K562 (cell line): ENCODE results near the gene SLC22A3. TPM values are rescaled to one million over a fixed set of nuclear protein-coding genes. Genes with fewer than 3 reads are reported as not detected.

Experiments
- ATAC-seq: fragments of 200-7000 bp; cut with Tn5 transposase; 3 replicates; pipeline ENCODE4 v1.9.1; 2020; ENCODE audit warnings: moderate library complexity
- BruUV-seq: library from RNA; stranded (reverse); fragments of 400-500 nt; replicated peaks from 2 replicates; lab custom pipeline; 2021; lab: Mats Ljungman, UMichigan
- CTCF ChIA-PET: fragments of 300-600 bp; formaldehyde crosslinking; extraction: SDS; loops from one replicate; lab custom pipeline; 2021; ENCODE audit warnings: low intra/inter-chr PET ratio; lab: Yijun Ruan, JAX
- POLR2A ChIA-PET: fragments of 300-600, 350-650 bp; sonication (Branson Sonifier 250); formaldehyde crosslinking; extraction: SDS; loops from one replicate; lab custom pipeline; 2021; ENCODE audit warnings: antibody characterized with exemption, inconsistent platforms; lab: Yijun Ruan, JAX
- DNase-seq, 4 experiments: peaks; one replicate each; pipeline versions ENCODE4 v3.0.0 to v3.0.0-alpha.2; 2011 to 2018; ENCODE audit warnings: low spot score in 3 of 4, mixed read lengths in 3 of 4; ENCODE audit errors: extremely low read depth in 1 of 4
- FAIRE-seq: peaks from 2 replicates; lab custom pipeline; 2011; peaks lifted over from hg19 to GRCh38; lab: Jason Lieb, UNC
- H2AFZ ChIP-seq: 2 replicates; pipeline ENCODE4 v1.6.0; 2011; ENCODE audit warnings: low read depth, low read length, control low read depth, inconsistent platforms
- H3K27ac ChIP-seq: fragments of 200-600 bp; 3 replicates; pipeline ENCODE4 v1.8.0; 2011; ENCODE audit warnings: low read depth, mild to moderate bottlenecking, control low read depth, inconsistent platforms, low read length, moderate library complexity, mixed read lengths; ENCODE audit errors: extremely low read depth
- H3K27me3 ChIP-seq, 2 experiments: fragments of 300-600 bp in 1 of 2; 2 replicates in 1 of 2; 3 replicates in 1 of 2; pipeline versions ENCODE4 v1.6.0 to v1.8.0; 2011; ENCODE audit warnings: inconsistent platforms in 2 of 2, low read length in 2 of 2, mild to moderate bottlenecking in 1 of 2, mixed read lengths in 1 of 2, moderate library complexity in 1 of 2; ENCODE audit not compliant: control insufficient read depth in 2 of 2, insufficient read depth in 2 of 2
- H3K36me3 ChIP-seq: fragments of 300-600 bp; 3 replicates; pipeline ENCODE4 v1.8.0; 2011; ENCODE audit warnings: mild to moderate bottlenecking, low read length, inconsistent platforms; ENCODE audit not compliant: control insufficient read depth, insufficient read depth
- H3K4me1 ChIP-seq, 2 experiments: fragments of 200-600 bp in 1 of 2; replicated peaks in 1 of 2; 2 replicates in 1 of 2; 3 replicates in 1 of 2; pipeline versions ENCODE4 v1.5.1 to v1.8.0; 2011; ENCODE audit warnings: inconsistent platforms in 2 of 2, low read length in 2 of 2, mild to moderate bottlenecking in 1 of 2, mixed read lengths in 1 of 2, moderate library complexity in 1 of 2; ENCODE audit not compliant: control insufficient read depth in 2 of 2, insufficient read depth in 2 of 2
- H3K4me2 ChIP-seq: 2 replicates; pipeline ENCODE4 v1.6.1; 2011; ENCODE audit warnings: low read length, control low read depth, inconsistent platforms, mixed read lengths; ENCODE audit not compliant: insufficient read depth
- H3K4me3 ChIP-seq: fragments of 200-600 bp; sonication (generic), shearing (Covaris generic); 2 replicates; pipeline ENCODE4 v1.5.1; 2016; ENCODE audit warnings: control low read depth, inconsistent platforms
- H3K79me2 ChIP-seq: fragments of 200-600 bp; 3 replicates; pipeline ENCODE4 v1.8.0; 2011; ENCODE audit warnings: low read length, inconsistent platforms; ENCODE audit not compliant: control insufficient read depth, insufficient read depth
- H3K9ac ChIP-seq, 2 experiments: 2 replicates each; pipeline versions ENCODE4 v1.6.0 to v1.6.1; 2011; ENCODE audit warnings: low read depth in 2 of 2, low read length in 2 of 2, control low read depth in 1 of 2, inconsistent platforms in 1 of 2, mild to moderate bottlenecking in 1 of 2, mixed read lengths in 1 of 2; ENCODE audit not compliant: insufficient read depth in 1 of 2
- H3K9me1 ChIP-seq: one replicate; pipeline ENCODE4 v1.6.0; 2011; ENCODE audit warnings: inconsistent platforms, mild to moderate bottlenecking, low read length, moderate library complexity; ENCODE audit not compliant: control insufficient read depth, insufficient read depth
- H3K9me3 ChIP-seq: replicated peaks from 2 replicates; pipeline ENCODE4 v1.5.1; 2011; ENCODE audit warnings: low read depth, low read length, inconsistent platforms; ENCODE audit not compliant: control insufficient read depth, insufficient read depth
- H4K20me1 ChIP-seq: replicated peaks from 2 replicates; pipeline ENCODE4 v1.6.1; 2011; ENCODE audit warnings: low read length, inconsistent platforms, mixed read lengths; ENCODE audit not compliant: control insufficient read depth, insufficient read depth
- CBX3 ChIP-seq, 2 experiments: IDR thresholded peaks; 1 replicate in 1 of 2; 2 replicates in 1 of 2; pipeline ENCODE4 v1.6.1; 2012; ENCODE audit warnings: inconsistent platforms in 2 of 2, low read length in 2 of 2, borderline replicate concordance in 1 of 2, control low read depth in 1 of 2
- CXXC5 ChIP-seq: fragments of 250-450 bp; sonication (Bioruptor Pico); IDR thresholded peaks from 2 replicates; pipeline ENCODE4 v1.8.0; 2022; ENCODE audit warnings: inconsistent platforms, mild to moderate bottlenecking, moderate library complexity
- EZH2 ChIP-seq: IDR thresholded peaks from 2 replicates; pipeline ENCODE4 v1.6.1; 2012; ENCODE audit warnings: low read depth, mild to moderate bottlenecking, inconsistent platforms, low read length, borderline replicate concordance
- HMG20A ChIP-seq: fragments of 450-650 bp; formaldehyde crosslinking; conservative IDR thresholded peaks from 2 replicates; pipeline ENCODE4 v1.4.0; 2020; ENCODE audit warnings: mild to moderate bottlenecking, mixed read lengths
- HNRNPL ChIP-seq: fragments of 200-400 bp; formaldehyde crosslinking; IDR thresholded peaks from 2 replicates; pipeline ENCODE4 v1.6.1; 2017; ENCODE audit warnings: low read depth, mild to moderate bottlenecking, low read length
- LARP7 ChIP-seq: fragments of 450-650 bp; IDR thresholded peaks from 2 replicates; pipeline ENCODE4 v1.6.1; 2016
- MECOM ChIP-seq: fragments of 250-450 bp; sonication (Bioruptor Pico); IDR thresholded peaks from 2 replicates; pipeline ENCODE4 v1.8.0; 2022; ENCODE audit warnings: inconsistent platforms
- NRF1 ChIP-seq, 2 experiments: fragments of 450-650 bp; IDR thresholded peaks in 1 of 2; conservative IDR thresholded peaks in 1 of 2; 2 replicates each; pipeline ENCODE4 v1.6.1; 2014; ENCODE audit warnings: mild to moderate bottlenecking in 2 of 2
- POLR2G ChIP-seq: fragments of 200-400 bp; formaldehyde crosslinking; IDR thresholded peaks from 2 replicates; pipeline ENCODE4 v1.6.1; 2017; ENCODE audit warnings: low read depth, mild to moderate bottlenecking, antibody characterized with exemption, low read length, moderate library complexity
- PYGO2 ChIP-seq: fragments of 450-650 bp; IDR thresholded peaks from 2 replicates; pipeline ENCODE4 v1.6.1; 2016; ENCODE audit warnings: mild to moderate bottlenecking, missing genetic modification characterization, moderate library complexity, missing compliant biosample characterization
- TBP ChIP-seq: optimal IDR thresholded peaks from 2 replicates; pipeline ENCODE3; 2011; ENCODE audit warnings: low read depth, low read length, improper control_type of control experiment
- ZFP36 ChIP-seq: fragments of 150-350 bp; IDR thresholded peaks from 2 replicates; pipeline ENCODE4 v1.6.1; 2018; ENCODE audit warnings: low read length, low read depth; ENCODE audit not compliant: partially characterized antibody
- ZNF785 ChIP-seq: fragments of 250-450 bp; sonication (Bioruptor Pico); IDR thresholded peaks from 2 replicates; pipeline ENCODE4 v1.4.0; 2020; ENCODE audit warnings: mild to moderate bottlenecking
- WGBS: fragments of 100-300 bp; shearing (Covaris generic); methylation state at CpG from one replicate; pipeline ENCODE4 v1.1.6; 2016; ENCODE audit warnings: low coverage, mixed read lengths; ENCODE audit not compliant: insufficient coverage; ENCODE audit errors: missing lambda C conversion rate; 5-methylcytosine and 5-hydroxymethylcytosine counted together
- in situ Hi-C: fragments of 300-500 bp; cut with MboI; formaldehyde crosslinking; loops from 4 replicates; pipeline ENCODE4 v1.15.0; 2018; ENCODE audit warnings: inconsistent platforms, mixed read lengths
- intact Hi-C: fragments of 100-400 bp; cut with micrococcal nuclease; formaldehyde crosslinking; loops from 2 replicates; pipeline ENCODE4 v1.14.2; 2022
- polyA plus RNA-seq, 8 experiments: library from polyadenylated mRNA; depleted of rRNA in 4 of 8; stranded (reverse) in 5 of 8; unstranded in 3 of 8; fragments of >200 nt; fragmentation: Nextera tagmentation in 2 of 8; fragmentation: Illumina TruSeq in 1 of 8; extraction: Ambion mirVana in 2 of 8; extraction: Trizol in 1 of 8; gene quantifications; 2 replicates each; pipeline versions ENCODE4 v1.2.1 to v1.2.3, GENCODE V29; 2011 to 2014; ENCODE audit warnings: inconsistent platforms in 1 of 8, missing spikeins in 1 of 8
- total RNA-seq, 7 experiments: library from RNA; depleted of rRNA in 6 of 7; stranded (reverse); fragments of >200 nt in 6 of 7; fragmentation: Illumina TruSeq in 2 of 7; extraction: Trizol in 2 of 7; gene quantifications; 2 replicates each; pipeline versions ENCODE4 v1.2.1 to v1.2.3, GENCODE V29; 2011 to 2021; ENCODE audit warnings: low replicate concordance in 1 of 7
- TF ChIP-seq, protein P1 (sequence below): IDR thresholded peaks from 2 replicates; pipeline ENCODE4 v1.6.1; 2014; ENCODE audit warnings: antibody characterized with exemption
- TF ChIP-seq, protein P2 (sequence below): fragments of 450-650 bp; conservative IDR thresholded peaks from 2 replicates; pipeline ENCODE4 v1.6.1; 2016; ENCODE audit warnings: missing genetic modification characterization, low read depth, mild to moderate bottlenecking, control low read depth, missing compliant biosample characterization
- TF ChIP-seq, protein P3 (sequence below): fragments of 450-650 bp; IDR thresholded peaks from 2 replicates; pipeline ENCODE4 v1.6.1; 2016; ENCODE audit warnings: low read depth, mild to moderate bottlenecking, moderate library complexity
- TF ChIP-seq, protein P4 (sequence below): fragments of 450-650 bp; IDR thresholded peaks from 2 replicates; pipeline ENCODE4 v1.6.1; 2016

The SLC22A3 gene
- total and polyA plus RNA-seq, 9 of the 15 experiments (the other 6 are each of a cell fraction or from before 2014, with no cell fraction given) = not detected

DNA sequence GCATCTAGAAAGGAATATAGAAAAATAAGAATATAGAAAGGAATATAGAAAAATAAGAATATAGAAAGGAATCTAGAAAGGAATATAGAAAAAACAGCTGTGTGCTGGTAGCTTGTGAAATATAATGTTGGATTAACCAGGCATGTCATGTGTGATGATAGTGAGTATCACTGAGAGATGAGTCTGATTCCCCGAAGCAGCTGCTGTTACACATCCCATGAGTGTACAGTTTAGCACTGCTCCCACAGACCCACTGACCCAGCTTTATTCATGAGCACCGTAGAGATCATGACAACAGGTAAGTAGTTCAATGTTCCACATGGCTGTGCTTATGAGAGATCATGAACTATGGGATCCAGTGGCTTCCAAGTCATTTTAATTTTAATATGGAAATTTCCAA, 64.8 kb downstream of the SLC22A3 start:
- H4K20me1 ChIP-seq = no peaks in the 10 kb centered on the region
- intact Hi-C loops = no loop called here
- in situ Hi-C loops = no loop called here
- no TSS peak for BruUV-seq
- 0% methylated on average over 2 of the region's 2 CpGs for WGBS
- H3K4me2 ChIP-seq = no peak overlapping the region
- DNase-seq (no peak), FAIRE-seq (no peak), ATAC-seq (no peak)
- H3K4me1 ChIP-seq = no peaks in the 10 kb centered on the region
- H2AFZ ChIP-seq = no peak overlapping the region
- no peaks in the 10 kb centered on the region for H3K9me3 ChIP-seq
- H3K4me3 ChIP-seq = no peak overlapping the region
- no peak overlapping the region for H3K27ac ChIP-seq
- no peaks in the 10 kb centered on the region for H3K27me3 ChIP-seq
- no peaks in the 10 kb centered on the region for H3K9me1 ChIP-seq
- ChIA-PET CTCF (no interaction called here), POLR2A (interaction anchor here (1.1 kb wide), 1 partner anchor 10 kb away, joined by 3 read pairs; no protein-coding TSS in a partner anchor)
- H3K36me3 ChIP-seq = no peaks in the 10 kb centered on the region
- no peak overlapping the region for H3K9ac ChIP-seq
- H3K79me2 ChIP-seq = no peaks in the 10 kb centered on the region
- TF ChIP-seq PYGO2 (tag) (no peak), LARP7 (no peak), TBP (no peak), CBX3 (IDR thresholded peaks at IDR 0.05; ENCODE audit: borderline replicate concordance in 1 of 2, low read length in 2 of 2) (no peak), POLR2G (no peak), NRF1 (conservative IDR thresholded peaks at IDR 0.05 in 1 of 2, IDR thresholded peaks at IDR 0.05 in 1 of 2) (no peak), ZFP36 (no peak), MECOM (CRISPR knock-in tag) (no peak), CXXC5 (CRISPR knock-in tag) (no peak), EZH2 (no peak), HNRNPL (no peak), ZNF785 (no peak), HMG20A (no peak)
- TF ChIP-seq, protein P1, sequence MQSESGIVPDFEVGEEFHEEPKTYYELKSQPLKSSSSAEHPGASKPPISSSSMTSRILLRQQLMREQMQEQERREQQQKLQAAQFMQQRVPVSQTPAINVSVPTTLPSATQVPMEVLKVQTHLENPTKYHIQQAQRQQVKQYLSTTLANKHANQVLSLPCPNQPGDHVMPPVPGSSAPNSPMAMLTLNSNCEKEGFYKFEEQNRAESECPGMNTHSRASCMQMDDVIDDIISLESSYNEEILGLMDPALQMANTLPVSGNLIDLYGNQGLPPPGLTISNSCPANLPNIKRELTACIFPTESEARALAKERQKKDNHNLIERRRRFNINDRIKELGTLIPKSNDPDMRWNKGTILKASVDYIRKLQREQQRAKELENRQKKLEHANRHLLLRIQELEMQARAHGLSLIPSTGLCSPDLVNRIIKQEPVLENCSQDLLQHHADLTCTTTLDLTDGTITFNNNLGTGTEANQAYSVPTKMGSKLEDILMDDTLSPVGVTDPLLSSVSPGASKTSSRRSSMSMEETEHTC = no peak
- TF ChIP-seq, protein P2, sequence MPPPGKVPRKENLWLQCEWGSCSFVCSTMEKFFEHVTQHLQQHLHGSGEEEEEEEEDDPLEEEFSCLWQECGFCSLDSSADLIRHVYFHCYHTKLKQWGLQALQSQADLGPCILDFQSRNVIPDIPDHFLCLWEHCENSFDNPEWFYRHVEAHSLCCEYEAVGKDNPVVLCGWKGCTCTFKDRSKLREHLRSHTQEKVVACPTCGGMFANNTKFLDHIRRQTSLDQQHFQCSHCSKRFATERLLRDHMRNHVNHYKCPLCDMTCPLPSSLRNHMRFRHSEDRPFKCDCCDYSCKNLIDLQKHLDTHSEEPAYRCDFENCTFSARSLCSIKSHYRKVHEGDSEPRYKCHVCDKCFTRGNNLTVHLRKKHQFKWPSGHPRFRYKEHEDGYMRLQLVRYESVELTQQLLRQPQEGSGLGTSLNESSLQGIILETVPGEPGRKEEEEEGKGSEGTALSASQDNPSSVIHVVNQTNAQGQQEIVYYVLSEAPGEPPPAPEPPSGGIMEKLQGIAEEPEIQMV = no peak
- TF ChIP-seq, protein P3, sequence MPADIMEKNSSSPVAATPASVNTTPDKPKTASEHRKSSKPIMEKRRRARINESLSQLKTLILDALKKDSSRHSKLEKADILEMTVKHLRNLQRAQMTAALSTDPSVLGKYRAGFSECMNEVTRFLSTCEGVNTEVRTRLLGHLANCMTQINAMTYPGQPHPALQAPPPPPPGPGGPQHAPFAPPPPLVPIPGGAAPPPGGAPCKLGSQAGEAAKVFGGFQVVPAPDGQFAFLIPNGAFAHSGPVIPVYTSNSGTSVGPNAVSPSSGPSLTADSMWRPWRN = no peak
- TF ChIP-seq, protein P4, sequence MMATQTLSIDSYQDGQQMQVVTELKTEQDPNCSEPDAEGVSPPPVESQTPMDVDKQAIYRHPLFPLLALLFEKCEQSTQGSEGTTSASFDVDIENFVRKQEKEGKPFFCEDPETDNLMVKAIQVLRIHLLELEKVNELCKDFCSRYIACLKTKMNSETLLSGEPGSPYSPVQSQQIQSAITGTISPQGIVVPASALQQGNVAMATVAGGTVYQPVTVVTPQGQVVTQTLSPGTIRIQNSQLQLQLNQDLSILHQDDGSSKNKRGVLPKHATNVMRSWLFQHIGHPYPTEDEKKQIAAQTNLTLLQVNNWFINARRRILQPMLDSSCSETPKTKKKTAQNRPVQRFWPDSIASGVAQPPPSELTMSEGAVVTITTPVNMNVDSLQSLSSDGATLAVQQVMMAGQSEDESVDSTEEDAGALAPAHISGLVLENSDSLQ = no peak
